OCI-LY1 (cell line): ENCODE results near the gene SLC38A3.

Source experiments
- EZH2 ChIP-seq: fragments of 200-600 bp; sonication (generic), shearing (Covaris generic); IDR thresholded peaks from 2 replicates; pipeline ENCODE4 v1.8.0; 2017; ENCODE audit warnings: borderline replicate concordance, mixed run types, mild to moderate bottlenecking, antibody characterized with exemption, low read length, moderate library complexity, mixed read lengths
- TF ChIP-seq, protein P1 (sequence below): fragments of 200-600 bp; sonication (generic), shearing (Covaris generic); IDR thresholded peaks from 2 replicates; pipeline ENCODE4 v1.5.1; 2017; ENCODE audit warnings: mild to moderate bottlenecking, antibody characterized with exemption, low read length, moderate library complexity, mixed read lengths

DNA sequence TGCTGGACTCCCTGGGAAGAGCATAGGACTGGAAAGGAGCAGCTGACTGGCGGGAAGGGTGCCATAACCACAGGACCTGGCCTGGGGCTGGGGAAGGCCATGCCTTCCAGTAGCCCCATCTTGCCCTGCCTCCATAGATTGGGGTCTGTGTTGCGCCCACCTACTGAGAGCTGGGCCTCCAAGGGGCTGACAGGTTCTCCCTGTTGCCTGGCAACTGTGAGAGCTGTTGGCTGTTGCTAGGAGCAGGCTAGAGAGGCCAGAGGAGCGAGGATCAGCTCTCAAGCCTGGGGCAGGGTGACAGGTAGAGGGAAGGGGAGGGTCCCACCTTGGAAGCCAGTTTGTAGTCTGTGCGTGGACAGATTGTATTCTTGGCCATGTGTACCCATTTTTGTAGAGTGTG is 28.1 kb downstream of the SLC38A3 start:
- TF ChIP-seq, protein P1, sequence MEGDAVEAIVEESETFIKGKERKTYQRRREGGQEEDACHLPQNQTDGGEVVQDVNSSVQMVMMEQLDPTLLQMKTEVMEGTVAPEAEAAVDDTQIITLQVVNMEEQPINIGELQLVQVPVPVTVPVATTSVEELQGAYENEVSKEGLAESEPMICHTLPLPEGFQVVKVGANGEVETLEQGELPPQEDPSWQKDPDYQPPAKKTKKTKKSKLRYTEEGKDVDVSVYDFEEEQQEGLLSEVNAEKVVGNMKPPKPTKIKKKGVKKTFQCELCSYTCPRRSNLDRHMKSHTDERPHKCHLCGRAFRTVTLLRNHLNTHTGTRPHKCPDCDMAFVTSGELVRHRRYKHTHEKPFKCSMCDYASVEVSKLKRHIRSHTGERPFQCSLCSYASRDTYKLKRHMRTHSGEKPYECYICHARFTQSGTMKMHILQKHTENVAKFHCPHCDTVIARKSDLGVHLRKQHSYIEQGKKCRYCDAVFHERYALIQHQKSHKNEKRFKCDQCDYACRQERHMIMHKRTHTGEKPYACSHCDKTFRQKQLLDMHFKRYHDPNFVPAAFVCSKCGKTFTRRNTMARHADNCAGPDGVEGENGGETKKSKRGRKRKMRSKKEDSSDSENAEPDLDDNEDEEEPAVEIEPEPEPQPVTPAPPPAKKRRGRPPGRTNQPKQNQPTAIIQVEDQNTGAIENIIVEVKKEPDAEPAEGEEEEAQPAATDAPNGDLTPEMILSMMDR = no peak
- no peak for TF ChIP-seq EZH2
